Stimulated activated CD4-positive, alpha-beta T cell treated with anti-CD3 and anti-CD28 coated beads, Interleukin-12 subunit alpha, Interleukin-12 subunit beta, amount 100 ng/mL, for 48 hours (primary cell): ENCODE results near the gene ADAMTS15.

Source experiments
- DNase-seq, 3 donors: peaks; one replicate each; pipeline ENCODE4 v3.0.0-alpha.2; 2020; ENCODE audit warnings: low read depth in 2 of 3, low spot score in 1 of 3

Gene ADAMTS15

DNA sequence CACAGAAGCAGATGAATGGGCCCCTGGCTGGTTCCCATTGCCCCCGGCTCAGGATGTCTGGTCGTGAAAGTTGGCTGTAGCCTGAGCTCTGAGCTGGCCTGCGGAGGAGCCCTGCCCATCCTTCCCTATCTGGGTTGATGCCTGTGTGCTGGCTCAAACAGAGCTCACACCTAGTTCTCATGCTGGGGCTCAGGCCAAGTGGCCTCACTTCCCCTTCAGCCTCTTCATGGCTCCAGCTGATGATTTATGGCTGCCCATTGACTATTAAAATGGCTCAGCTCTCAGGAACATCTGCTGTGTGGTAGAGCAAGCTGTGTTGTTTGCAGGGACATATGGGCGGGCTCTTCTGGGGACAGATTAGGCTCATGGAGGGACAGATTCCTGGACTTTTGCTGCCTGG is 64.7 kb downstream of the ADAMTS15 start:
- no peak for DNase-seq

- DNase-seq = no peak
Observed at GRCh38 chr11:130514316-130514715, 65.9 kb downstream of the ADAMTS15 start.

DNA sequence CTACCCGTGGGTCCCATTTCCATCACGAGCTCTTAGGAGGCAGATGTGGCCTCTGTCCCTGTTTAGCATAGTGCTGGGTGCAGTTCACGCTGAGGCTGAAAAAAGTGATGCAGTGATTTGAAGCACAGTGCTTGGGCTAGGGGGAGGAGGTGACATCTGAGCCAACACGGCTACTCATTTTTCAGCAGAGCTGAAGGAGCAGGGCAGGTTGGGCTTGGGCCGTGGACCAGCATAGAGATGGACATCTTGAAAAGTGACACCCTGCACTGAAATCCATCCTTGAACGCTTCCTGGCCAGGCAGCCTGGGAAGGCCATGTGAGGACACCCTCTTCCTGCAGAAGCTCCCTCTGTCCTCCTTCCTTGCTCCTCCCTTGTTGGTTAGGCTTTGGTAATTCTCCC is 66.4 kb downstream of the ADAMTS15 start:
- no peak for DNase-seq

DNA sequence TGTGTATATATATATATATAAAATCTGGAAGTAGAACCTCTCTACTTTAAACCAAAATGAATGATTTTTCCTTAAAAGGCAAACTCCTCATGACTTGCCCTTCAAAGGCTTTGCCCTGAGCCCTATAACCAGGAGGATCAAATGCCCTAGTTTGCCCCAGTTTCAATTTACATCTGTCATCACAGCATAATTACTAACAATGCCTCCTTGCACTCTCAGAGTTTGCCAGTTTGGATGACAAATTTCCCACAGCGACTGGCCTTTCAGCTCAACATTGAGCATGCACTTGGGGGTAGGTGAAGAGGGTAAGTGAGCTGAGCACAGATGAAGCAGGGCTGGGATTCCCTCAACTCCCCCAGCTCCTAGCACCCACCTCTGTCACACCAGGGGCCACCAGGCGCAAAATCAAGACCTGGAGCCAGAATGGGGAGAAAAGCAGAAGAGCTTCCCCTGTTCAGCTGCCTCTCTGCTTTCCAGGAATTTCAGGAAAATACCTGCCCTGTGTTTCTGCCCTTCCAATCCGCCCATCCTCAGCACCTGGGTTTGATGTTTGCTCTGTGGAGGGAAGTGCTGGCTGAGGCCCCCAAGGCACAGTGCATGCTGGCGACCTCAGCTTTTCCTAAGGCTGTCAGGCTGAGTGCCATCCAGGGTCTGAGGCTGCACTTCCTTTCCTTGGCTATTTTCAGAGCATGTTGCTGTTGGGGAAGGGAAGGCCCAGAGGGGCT is 67.5 kb downstream of the ADAMTS15 start:
- DNase-seq = no peak

DNA sequence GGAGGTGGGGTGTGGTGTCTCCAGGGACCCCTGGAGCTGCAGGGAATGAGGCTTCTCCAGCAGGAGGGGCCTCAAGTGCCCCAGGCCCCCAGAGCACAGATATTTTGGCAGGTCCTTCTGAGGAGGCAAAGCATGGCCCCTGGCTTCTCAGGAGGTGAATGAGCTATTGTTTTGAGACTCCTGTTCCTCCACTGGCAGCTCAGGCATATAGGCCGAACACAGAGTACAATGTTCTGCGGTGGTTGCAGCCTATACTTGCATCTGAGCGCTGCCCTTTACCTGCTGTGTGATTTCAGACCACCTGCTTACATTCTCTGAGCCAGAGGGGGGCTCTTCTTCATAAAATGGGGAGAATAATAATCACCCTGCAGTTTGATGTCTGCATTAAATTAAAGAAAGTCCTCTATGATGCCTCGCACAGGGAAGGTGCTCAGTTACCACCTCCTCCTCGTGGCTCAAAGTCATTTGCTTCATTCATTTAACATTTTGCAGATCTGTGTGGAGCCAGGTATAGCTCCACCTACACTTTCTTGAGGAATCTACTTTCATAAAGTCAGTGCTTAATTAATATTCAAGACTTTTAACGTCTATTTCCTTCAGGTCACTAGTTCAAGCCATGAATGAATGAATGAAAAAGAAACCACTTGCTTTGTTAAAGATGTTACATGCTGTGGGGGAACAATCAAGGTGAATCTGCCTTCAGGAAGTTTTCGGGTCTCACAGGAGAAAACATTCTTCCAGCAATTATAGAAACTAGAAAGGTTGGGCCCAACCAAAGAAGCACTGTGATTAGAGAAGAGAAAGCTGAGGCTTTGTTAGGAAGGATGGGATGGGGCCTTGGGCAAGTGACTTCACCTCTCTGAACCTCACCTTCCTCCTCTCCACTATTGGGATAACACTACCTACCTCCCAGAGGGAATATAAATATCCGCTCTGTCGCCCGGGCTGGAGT is 68.4 kb downstream of the ADAMTS15 start:
- DNase-seq = no peak

- DNase-seq = no peak
Observed at GRCh38 chr11:130518164-130518680, 69.8 kb downstream of the ADAMTS15 start.

DNA sequence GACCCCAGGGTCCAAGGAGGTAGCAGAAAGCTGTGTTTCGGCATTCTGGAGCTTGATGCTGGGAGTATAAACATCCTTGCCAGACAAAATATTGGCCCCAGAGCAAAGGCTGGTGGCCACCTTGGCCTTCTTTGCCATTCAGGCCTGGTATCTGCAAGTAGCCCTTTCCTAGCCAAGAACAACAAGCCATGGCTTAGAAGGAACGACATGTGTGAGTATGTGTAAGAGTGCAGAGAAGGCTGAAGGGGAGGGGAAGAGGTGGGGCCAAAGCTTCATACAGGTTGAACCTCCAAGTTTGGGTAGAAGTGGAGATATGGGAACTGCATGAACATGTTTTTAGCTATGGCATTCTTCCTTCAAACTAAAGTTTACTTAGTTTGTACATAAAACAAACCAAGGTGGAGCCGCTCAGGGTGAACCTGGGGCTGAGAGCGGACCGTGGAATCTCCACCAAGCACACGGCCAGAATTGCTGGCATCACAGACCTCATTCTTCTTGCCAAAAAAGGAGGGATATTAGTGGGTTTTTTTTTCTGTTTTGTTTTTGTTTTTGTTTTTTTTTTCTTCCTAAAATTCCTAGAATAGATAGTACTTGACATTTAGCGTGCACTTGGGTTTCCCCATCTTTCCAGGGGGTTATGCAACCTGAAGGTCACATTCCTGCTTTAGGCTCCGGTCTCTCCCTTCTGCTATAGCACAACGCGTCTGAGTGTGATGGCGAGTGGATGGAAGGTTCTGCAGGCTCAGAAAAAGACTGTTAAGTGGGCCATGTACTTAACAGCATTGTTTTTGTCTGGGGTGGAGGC is 70.9 kb downstream of the ADAMTS15 start:
- no peak for DNase-seq

- no peak for DNase-seq
Observed at GRCh38 chr11:130520271-130520671, 71.8 kb downstream of the ADAMTS15 start.

GRCh38 chr11:130522284-130522961 is 74.0 kb downstream of the ADAMTS15 start:
- no peak for DNase-seq

DNA sequence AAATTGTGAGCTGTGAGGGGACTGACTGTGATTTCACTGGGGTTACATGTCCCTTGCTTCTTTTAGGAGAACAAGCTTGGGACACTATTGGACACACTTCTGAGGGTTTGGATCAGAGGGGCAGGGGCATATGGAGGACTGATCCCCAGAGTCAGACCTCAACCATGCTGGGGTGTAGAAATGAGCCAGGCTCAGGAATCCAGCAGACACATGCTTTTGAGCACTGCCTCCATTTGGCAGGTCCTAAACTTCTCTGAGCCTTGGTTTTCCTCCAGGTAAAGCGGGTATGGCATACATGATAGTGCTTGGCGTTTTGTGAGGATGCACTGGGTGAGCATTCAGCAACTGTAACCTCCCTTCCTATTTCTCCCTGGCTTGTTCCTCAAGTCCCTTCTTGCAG is 74.7 kb downstream of the ADAMTS15 start:
- no peak for DNase-seq

DNA sequence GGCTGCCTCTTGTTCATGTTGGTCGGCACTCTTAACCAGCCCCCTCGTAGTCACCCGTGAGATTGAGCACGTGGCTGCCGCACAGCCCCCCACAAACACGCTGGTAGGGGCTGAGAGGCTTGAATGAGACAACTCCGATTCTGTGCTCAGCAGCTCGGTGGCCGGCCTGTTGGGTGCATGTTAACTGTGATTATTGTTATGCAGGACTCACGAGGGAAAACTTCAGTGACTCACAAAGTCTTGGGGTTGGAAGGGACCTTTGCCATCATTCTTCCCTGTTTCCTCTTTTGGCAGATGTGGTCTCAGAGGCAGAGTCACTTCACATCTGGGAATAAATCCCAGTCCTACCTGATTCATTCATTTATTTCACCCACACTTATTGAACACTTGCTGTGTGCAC is 75.2 kb downstream of the ADAMTS15 start:
- DNase-seq = no peak

- DNase-seq = no peak
Observed at GRCh38 chr11:130524132-130524790, 75.8 kb downstream of the ADAMTS15 start.

- DNase-seq = no peak
Observed at GRCh38 chr11:130525307-130525706, 76.9 kb downstream of the ADAMTS15 start.
